ENCODE measurements around the gene IFNA7.
"Not testable (repeated sequence)": the region's sequence is repeated elsewhere in the genome, so short reads cannot be mapped to it uniquely, and the experiment has no call there.

Gene IFNA7

GRCh38 chr9:21202105-21202504 lies at the start of gene IFNA7:
Gene IFNA7, minus strand, starts transcription at chr9:21202205. Its CDS starts 40 bp downstream, at chr9:21202165.
- in situ Hi-C loops (cut with HindIII; ENCODE audit: low pct_unique_long_range_greater_than_20kb, low sequenced_read_pairs); DNase-seq (ENCODE audit: low read depth in 1 of 2, low spot score in 1 of 2): not testable (repeated sequence)

GRCh38 chr9:21251638-21252037 lies 49.6 kb upstream of the IFNA7 start:
- in situ Hi-C loops (cut with HindIII; ENCODE audit: low pct_unique_long_range_greater_than_20kb, low sequenced_read_pairs), result no loop called here
- TF ChIP-seq JUND (IDR thresholded peaks at IDR 0.05; ENCODE audit: low read depth), result no peak
- DNase-seq (ENCODE audit: low read depth in 1 of 2, low spot score in 1 of 2), result no peak

- in situ Hi-C loops (cut with HindIII; ENCODE audit: low pct_unique_long_range_greater_than_20kb, low sequenced_read_pairs), result no loop called here
- no peak for TF ChIP-seq JUND (IDR thresholded peaks at IDR 0.05; ENCODE audit: low read depth)
- DNase-seq (ENCODE audit: low read depth in 1 of 2, low spot score in 1 of 2), result peak in 1 of 2 experiments; percentile 10
Observed at GRCh38 chr9:21251190-21251589, 49.2 kb upstream of the IFNA7 start.

DNA sequence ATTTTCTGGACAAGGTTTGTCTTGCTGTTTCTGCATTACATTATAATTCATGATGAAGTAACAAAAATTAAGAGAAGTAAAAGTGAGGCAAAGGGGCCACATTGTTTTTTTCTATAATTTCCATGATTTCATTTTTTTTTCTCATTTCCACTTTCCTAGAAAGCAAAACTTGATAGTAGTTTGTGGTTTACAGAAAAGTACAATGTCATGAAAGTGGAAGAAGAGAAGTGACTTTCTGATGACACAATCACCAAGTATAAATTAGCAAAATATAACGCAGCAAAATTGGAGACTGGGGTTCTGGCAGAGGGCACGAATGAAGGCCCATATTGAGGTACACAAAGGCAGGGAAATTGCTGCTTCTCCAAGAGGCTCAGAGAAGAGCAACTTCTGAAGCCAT lies 42.8 kb upstream of the IFNA7 start:
- no peak for DNase-seq (ENCODE audit: low read depth in 1 of 2, low spot score in 1 of 2)
- TF ChIP-seq JUND (IDR thresholded peaks at IDR 0.05; ENCODE audit: low read depth), result no peak
- in situ Hi-C loops (cut with HindIII; ENCODE audit: low pct_unique_long_range_greater_than_20kb, low sequenced_read_pairs), result no loop called here

GRCh38 chr9:21239911-21240310 lies 37.9 kb upstream of the IFNA7 start, which contains the start of gene IFNA14:
Gene IFNA14, minus strand, starts transcription at chr9:21240005. Its CDS starts 70 bp downstream, at chr9:21239935.
- in situ Hi-C loops (cut with HindIII; ENCODE audit: low pct_unique_long_range_greater_than_20kb, low sequenced_read_pairs), result no loop called here
- no peak for DNase-seq (ENCODE audit: low read depth in 1 of 2, low spot score in 1 of 2)
- no peak for TF ChIP-seq JUND (IDR thresholded peaks at IDR 0.05; ENCODE audit: low read depth)

- in situ Hi-C loops (cut with HindIII; ENCODE audit: low pct_unique_long_range_greater_than_20kb, low sequenced_read_pairs); DNase-seq (ENCODE audit: low read depth in 1 of 2, low spot score in 1 of 2): not testable (repeated sequence)
Observed at GRCh38 chr9:21236360-21236714, 34.3 kb upstream of the IFNA7 start.

DNA sequence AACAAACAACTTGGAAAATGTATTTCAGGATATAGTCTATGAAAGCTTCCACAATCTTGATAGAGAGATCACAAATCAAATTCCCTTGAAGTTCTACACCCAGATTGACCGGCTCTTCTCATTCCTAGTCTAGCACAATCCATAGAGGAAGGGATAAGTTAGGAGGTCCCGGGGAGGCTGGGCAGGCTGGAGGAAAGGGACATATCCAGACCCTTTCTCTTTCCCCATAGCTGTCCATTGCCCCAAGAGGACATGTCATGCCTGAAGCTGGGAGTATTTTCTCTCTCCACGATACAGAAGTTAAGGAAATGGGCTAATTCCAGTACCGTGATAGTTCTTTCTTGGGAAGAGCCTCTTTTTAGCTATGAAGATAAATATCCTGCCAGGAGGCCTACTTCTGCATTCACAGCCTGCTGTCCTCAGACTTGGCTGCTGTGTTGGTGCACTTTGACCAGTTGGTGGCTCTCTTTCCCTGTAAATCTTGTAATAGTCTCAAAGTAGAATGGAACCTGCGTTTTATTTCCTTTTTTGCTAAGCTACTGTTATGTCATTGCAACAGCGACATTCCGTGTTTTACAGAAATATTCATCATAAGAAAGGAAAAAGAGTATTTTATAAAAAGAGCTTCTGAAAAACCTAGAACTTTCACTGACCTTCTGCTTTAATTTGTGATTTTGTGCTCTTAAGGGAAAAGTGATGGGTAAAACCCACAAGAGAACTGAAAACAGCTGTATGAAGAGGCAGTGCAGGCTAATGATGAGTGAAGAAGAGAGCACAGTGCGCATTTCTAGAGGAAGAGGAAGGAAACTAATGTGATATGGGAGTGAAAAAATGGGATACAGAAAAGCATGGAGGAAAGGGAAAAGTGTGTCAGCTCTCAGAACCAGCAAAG lies 33.7 kb upstream of the IFNA7 start:
- in situ Hi-C loops (cut with HindIII; ENCODE audit: low pct_unique_long_range_greater_than_20kb, low sequenced_read_pairs), result not testable (repeated sequence)
- peak; percentile 17 to 69 for DNase-seq (ENCODE audit: low read depth in 1 of 2, low spot score in 1 of 2)

DNA sequence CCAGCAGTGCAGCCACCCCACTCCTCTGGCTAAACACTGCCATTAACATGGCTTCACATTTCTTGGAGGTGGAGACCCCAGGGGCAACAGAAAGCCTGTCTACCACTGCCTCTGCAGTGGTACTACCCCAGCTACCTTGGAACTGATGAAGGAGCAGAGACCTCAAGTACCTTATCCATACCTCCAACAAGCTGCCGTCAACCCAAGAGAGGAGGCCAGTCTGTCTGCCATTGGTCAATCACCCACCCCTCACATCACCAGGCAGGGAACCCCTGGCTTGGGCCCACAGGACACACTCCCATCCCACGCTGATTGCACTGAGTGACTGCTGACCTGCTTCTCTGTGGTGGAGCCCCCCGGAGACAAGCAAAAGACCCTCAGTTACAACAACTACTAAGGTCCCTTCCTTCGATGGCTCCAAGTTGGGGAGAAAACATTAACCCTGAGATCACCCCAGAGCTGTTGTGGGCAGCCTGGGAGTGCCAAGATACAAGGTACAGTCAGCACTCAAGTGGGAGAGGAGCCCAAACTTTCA lies 32.2 kb upstream of the IFNA7 start:
- no peak for DNase-seq (ENCODE audit: low read depth in 1 of 2, low spot score in 1 of 2)
- in situ Hi-C loops (cut with HindIII; ENCODE audit: low pct_unique_long_range_greater_than_20kb, low sequenced_read_pairs), result no loop called here
- no peak for TF ChIP-seq JUND (IDR thresholded peaks at IDR 0.05; ENCODE audit: low read depth)

- no peak for TF ChIP-seq JUND (IDR thresholded peaks at IDR 0.05; ENCODE audit: low read depth)
- in situ Hi-C loops (cut with HindIII; ENCODE audit: low pct_unique_long_range_greater_than_20kb, low sequenced_read_pairs), result no loop called here
Observed at GRCh38 chr9:21233258-21233657, 31.3 kb upstream of the IFNA7 start.

GRCh38 chr9:21228122-21228521 lies 26.1 kb upstream of the IFNA7 start, which contains the start of gene IFNA17:
Gene IFNA17, minus strand, starts transcription at chr9:21228222. Its CDS starts 49 bp downstream, at chr9:21228173.
- in situ Hi-C loops (cut with HindIII; ENCODE audit: low pct_unique_long_range_greater_than_20kb, low sequenced_read_pairs), result no loop called here
- no peak for TF ChIP-seq JUND (IDR thresholded peaks at IDR 0.05; ENCODE audit: low read depth)
- DNase-seq (ENCODE audit: low read depth in 1 of 2, low spot score in 1 of 2), result no peak

More at GRCh38 chr9:21233258-21233657, 31.3 kb upstream of the IFNA7 start:
- DNase-seq (ENCODE audit: low read depth in 1 of 2, low spot score in 1 of 2), result no peak

DNA sequence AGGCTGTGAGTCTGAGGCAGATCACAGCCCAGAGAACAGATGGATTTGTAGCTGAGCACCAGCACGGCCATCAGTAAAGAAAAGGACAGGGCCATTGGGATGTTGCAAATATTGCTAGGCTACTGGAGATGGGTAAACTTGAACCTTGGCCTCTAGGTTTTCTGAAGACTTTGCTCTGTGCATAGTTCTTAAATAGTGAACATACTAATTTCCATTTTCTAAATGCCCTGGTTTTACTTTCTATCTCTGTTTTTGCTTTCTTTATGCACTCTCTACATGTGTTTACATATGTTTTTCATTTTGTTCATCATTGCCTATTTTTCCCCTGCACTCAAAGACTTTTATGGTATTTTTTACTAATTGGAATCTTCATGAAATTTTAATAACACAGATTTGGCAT lies 15.2 kb upstream of the IFNA7 start, which contains the start of gene IFNA16:
Gene IFNA16 (minus strand): TSS at position 101 of the 400 bp plus-strand sequence. CDS start 6 bp downstream, at position 95.
- in situ Hi-C loops (cut with HindIII; ENCODE audit: low pct_unique_long_range_greater_than_20kb, low sequenced_read_pairs); DNase-seq (ENCODE audit: low read depth in 1 of 2, low spot score in 1 of 2): not testable (repeated sequence)

DNA sequence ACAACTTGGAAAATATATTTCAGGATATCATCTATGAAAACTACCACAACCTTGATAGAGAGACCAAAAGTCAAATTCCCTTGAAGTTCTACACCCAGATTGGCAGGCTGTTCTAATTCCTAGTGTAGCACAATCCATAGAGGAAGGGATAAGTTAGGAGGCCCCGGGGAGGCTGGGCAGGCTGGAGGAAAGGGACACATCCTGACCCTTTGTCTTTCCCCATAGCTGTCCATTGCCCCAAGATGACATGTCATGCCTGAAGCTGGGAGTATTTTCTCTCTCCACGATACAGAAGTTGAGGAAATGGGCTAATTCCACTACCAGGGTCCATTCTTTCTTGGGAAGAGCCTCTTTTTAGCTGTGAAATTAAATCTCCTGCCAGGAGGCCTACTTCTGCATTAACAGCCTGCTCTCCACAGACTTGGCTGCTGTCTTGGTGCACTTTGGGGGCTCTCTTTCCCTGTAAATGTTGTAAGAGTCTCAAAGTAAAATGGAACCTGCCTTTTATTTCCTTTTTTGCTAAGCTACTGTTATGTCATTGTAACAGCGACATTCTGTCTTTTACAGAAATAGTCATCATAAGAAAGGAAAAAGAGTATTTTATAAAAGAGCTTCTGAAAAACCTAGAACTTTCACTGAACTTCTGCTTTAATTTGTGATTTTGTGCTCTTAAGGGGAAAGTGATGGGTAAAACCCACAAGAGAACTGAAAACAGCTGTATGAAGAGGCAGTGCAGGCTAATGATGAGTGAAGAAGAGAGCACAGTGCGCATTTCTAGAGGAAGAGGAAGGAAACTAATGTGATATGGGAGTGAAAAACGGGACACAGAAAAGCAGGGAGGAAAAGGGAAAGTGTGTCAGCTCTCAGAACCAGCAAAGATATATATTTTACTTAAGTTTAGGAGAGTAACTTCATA lies 11.7 kb upstream of the IFNA7 start:
- in situ Hi-C loops (cut with HindIII; ENCODE audit: low pct_unique_long_range_greater_than_20kb, low sequenced_read_pairs), result not testable (repeated sequence)
- DNase-seq (ENCODE audit: low read depth in 1 of 2, low spot score in 1 of 2), result peak in 1 of 2 experiments; percentile 16

- DNase-seq (ENCODE audit: low read depth in 1 of 2, low spot score in 1 of 2); in situ Hi-C loops (cut with HindIII; ENCODE audit: low pct_unique_long_range_greater_than_20kb, low sequenced_read_pairs): not testable (repeated sequence)
Observed at GRCh38 chr9:21212160-21212559, 10.2 kb upstream of the IFNA7 start.

DNA sequence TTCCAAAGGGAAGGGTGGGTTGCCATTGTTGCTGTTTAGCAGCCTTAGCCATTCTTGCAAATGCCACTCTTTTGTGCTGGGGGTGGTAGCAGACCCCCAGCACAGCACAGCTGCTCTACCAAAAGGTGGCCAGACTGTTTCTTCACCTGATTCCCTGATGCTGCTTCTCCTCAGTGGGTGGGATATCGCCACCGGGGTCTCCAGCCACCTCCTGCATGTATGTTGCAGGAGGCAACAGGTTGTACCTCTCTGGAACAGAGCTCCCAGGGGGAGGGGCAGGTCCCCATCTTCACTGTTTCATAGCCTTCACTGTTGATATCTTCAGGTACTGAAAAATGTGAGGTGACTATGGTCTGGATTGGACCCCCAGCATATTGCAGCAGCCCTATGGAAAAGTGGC lies 8.8 kb upstream of the IFNA7 start:
- DNase-seq (ENCODE audit: low read depth in 1 of 2, low spot score in 1 of 2); in situ Hi-C loops (cut with HindIII; ENCODE audit: low pct_unique_long_range_greater_than_20kb, low sequenced_read_pairs): not testable (repeated sequence)
